ENCODE measurements around the gene ZNF552. TPM values are rescaled to one million over a fixed set of nuclear protein-coding genes. Genes with fewer than 3 reads are reported as not detected.

The ZNF552 gene
- polyA plus RNA-seq, 1 of the 3 experiments (the other 2 are of a cell fraction): 3.2 TPM

DNA sequence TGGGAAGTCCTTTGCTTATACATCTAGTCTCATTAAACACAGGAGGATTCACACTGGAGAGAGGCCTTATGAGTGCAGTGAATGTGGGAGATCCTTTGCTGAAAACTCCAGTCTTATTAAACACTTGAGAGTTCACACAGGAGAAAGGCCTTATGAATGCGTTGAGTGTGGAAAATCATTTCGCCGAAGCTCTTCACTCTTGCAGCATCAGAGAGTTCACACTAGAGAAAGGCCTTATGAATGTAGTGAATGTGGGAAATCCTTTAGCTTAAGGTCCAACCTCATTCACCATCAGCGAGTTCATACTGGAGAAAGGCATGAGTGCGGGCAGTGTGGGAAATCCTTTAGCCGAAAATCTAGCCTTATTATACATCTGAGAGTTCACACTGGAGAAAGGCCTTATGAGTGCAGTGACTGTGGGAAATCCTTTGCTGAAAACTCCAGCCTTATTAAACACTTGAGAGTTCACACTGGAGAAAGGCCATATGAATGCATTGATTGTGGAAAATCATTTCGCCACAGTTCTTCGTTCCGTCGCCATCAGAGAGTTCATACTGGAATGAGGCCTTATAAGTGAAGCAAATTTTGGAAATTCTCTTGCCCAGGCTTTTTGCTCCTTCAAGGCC, 35.4 kb downstream of the ZNF552 start:
- POLR2A ChIA-PET: no interaction called here
- peaks cover 34% of the 10 kb centered on the region; the same call in 1 of the 2 replicates for H3K79me2 ChIP-seq (ENCODE audit: insufficient read depth)

DNA sequence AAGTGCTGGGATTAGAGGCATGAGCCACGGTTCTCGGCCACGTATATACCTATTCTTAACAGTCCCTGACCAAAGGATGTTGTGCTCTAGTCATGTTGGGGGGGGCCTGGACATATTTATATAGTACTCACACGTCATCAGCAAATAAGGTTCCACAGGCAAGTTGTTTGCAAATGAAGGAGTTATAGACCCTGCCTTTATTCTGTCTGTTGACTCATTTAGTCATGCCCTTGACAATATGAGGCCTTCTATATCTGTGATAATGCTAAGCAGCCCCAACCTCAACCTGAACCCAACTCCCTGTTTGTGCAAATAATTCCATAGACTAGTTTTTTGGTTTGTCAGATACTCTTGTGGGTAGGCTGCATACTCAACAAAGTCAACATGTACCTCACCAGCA, 36.4 kb downstream of the ZNF552 start:
- no peak overlapping the region for H3K4me3 ChIP-seq (ENCODE audit: low read depth in 2 of 2, low read length in 1 of 2)
- no peak overlapping the region for H3K4me2 ChIP-seq
- no peak overlapping the region for H2AFZ ChIP-seq (ENCODE audit: low read depth)
- CTCF ChIA-PET: no interaction called here
- H3F3A ChIP-seq (replicated peaks; ENCODE audit: insufficient read depth): no peaks in the 10 kb centered on the region
- H3K27ac ChIP-seq (ENCODE audit: low read depth in 2 of 2, low read length in 1 of 2): no peak overlapping the region
- POLR2A ChIA-PET: no interaction called here
- H3K9me3 ChIP-seq: 0 out of 2 replicates have a peak, but pooled peaks cover 4% of the 10 kb centered on the region
- H4K20me1 ChIP-seq (ENCODE audit: insufficient read depth): no peaks in the 10 kb centered on the region
- no peak for DNase-seq
- no peak overlapping the region for H3K9ac ChIP-seq
- H3K36me3 ChIP-seq (replicated peaks in 1 of 2; ENCODE audit: control insufficient read depth in 1 of 2, insufficient read depth in 2 of 2, low read length in 1 of 2): peaks cover 26 to 43% of the 10 kb centered on the region in 2 experiments
- peaks cover 38% of the 10 kb centered on the region; the same call in 1 of the 2 replicates for H3K79me2 ChIP-seq (ENCODE audit: insufficient read depth)
- H3K4me1 ChIP-seq (ENCODE audit: control insufficient read depth in 1 of 2, insufficient read depth in 2 of 2, low read depth in 1 of 2, low read length in 1 of 2): no peaks in the 10 kb centered on the region
- no peaks in the 10 kb centered on the region for H3K27me3 ChIP-seq (ENCODE audit: insufficient read depth)
- no peaks in the 10 kb centered on the region for H3K9me2 ChIP-seq
- TF ChIP-seq JUND (IDR thresholded peaks at IDR 0.05) (no peak), FOXJ3 (CRISPR knock-in tag; IDR thresholded peaks at IDR 0.05) (no peak), TAF1 (IDR thresholded peaks at IDR 0.05; ENCODE audit: borderline replicate concordance, low read depth, low read length) (no peak), EZH2phosphoT487 (IDR thresholded peaks at IDR 0.05; ENCODE audit: borderline replicate concordance, low read depth) (no peak), TEAD4 (IDR thresholded peaks at IDR 0.05; ENCODE audit: borderline replicate concordance, insufficient read depth) (no peak)
- TF ChIP-seq, protein P1, sequence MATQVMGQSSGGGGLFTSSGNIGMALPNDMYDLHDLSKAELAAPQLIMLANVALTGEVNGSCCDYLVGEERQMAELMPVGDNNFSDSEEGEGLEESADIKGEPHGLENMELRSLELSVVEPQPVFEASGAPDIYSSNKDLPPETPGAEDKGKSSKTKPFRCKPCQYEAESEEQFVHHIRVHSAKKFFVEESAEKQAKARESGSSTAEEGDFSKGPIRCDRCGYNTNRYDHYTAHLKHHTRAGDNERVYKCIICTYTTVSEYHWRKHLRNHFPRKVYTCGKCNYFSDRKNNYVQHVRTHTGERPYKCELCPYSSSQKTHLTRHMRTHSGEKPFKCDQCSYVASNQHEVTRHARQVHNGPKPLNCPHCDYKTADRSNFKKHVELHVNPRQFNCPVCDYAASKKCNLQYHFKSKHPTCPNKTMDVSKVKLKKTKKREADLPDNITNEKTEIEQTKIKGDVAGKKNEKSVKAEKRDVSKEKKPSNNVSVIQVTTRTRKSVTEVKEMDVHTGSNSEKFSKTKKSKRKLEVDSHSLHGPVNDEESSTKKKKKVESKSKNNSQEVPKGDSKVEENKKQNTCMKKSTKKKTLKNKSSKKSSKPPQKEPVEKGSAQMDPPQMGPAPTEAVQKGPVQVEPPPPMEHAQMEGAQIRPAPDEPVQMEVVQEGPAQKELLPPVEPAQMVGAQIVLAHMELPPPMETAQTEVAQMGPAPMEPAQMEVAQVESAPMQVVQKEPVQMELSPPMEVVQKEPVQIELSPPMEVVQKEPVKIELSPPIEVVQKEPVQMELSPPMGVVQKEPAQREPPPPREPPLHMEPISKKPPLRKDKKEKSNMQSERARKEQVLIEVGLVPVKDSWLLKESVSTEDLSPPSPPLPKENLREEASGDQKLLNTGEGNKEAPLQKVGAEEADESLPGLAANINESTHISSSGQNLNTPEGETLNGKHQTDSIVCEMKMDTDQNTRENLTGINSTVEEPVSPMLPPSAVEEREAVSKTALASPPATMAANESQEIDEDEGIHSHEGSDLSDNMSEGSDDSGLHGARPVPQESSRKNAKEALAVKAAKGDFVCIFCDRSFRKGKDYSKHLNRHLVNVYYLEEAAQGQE (IDR thresholded peaks at IDR 0.05; ENCODE audit: low read depth, low read length): no peak
- WGBS (ENCODE audit: low lambda C conversion rate): 91% methylated on average over 4 of the region's 4 CpGs

More for the DNA sequence above, 35.4 kb downstream of the ZNF552 start:
- TF ChIP-seq FOXJ3 (CRISPR knock-in tag; IDR thresholded peaks at IDR 0.05) (no peak), YY1 (IDR thresholded peaks at IDR 0.05; ENCODE audit: low read depth) (no peak)
- TF ChIP-seq, protein P2, sequence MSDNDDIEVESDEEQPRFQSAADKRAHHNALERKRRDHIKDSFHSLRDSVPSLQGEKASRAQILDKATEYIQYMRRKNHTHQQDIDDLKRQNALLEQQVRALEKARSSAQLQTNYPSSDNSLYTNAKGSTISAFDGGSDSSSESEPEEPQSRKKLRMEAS (IDR thresholded peaks at IDR 0.05; ENCODE audit: low read depth): no peak
- Histone ChIP-seq H3K4me2 (no peak overlapping the region), H3K27me3 (ENCODE audit: insufficient read depth) (no peaks in the 10 kb centered on the region), H2AFZ (ENCODE audit: low read depth) (no peak overlapping the region), H3K9me2 (no peaks in the 10 kb centered on the region), H3F3A (replicated peaks; ENCODE audit: insufficient read depth) (no peaks in the 10 kb centered on the region), H3K9ac (no peak overlapping the region), H3K4me3 (ENCODE audit: low read depth in 2 of 2, low read length in 1 of 2) (no peak overlapping the region; a peak in 1 of 4 replicates), H3K27ac (ENCODE audit: low read depth in 2 of 2, low read length in 1 of 2) (no peak overlapping the region), H4K20me1 (ENCODE audit: insufficient read depth) (no peaks in the 10 kb centered on the region), H3K36me3 (replicated peaks in 1 of 2; ENCODE audit: control insufficient read depth in 1 of 2, insufficient read depth in 2 of 2, low read length in 1 of 2) (peaks cover 26 to 45% of the 10 kb centered on the region in 2 experiments), H3K9me3 (0 out of 2 replicates have a peak, but pooled peaks cover 4% of the 10 kb centered on the region), H3K4me1 (ENCODE audit: control insufficient read depth in 1 of 2, insufficient read depth in 2 of 2, low read depth in 1 of 2, low read length in 1 of 2) (no peaks in the 10 kb centered on the region)
- CTCF ChIA-PET: no interaction called here
- WGBS (ENCODE audit: low lambda C conversion rate): 92% methylated on average over 10 of the region's 10 CpGs
- DNase-seq: no peak
